Spleen (tissue), 11 donors: ENCODE results near the gene BTG2. TPM values are rescaled to one million over a fixed set of nuclear protein-coding genes. Genes with fewer than 3 reads are reported as not detected.

Experiments
- DNase-seq: peaks from one replicate; pipeline ENCODE4 v3.0.0-alpha.2; 2020
- H3K27ac ChIP-seq, 8 donors: fragments of 200-600 bp; sonication (generic) in 7 of 8; 1 replicate in 4 of 8; 2 replicates in 4 of 8; pipeline versions ENCODE4 v1.5.0 to v1.8.0; 2016 to 2021; ENCODE audit warnings: inconsistent platforms in 4 of 8, mild to moderate bottlenecking in 4 of 8, moderate library complexity in 1 of 8
- H3K27me3 ChIP-seq, 7 donors: fragments of 200-600 bp; sonication (generic) in 6 of 7; replicated peaks in 1 of 7; 1 replicate in 4 of 7; 2 replicates in 3 of 7; pipeline versions ENCODE4 v1.5.0 to v1.8.0; 2016 to 2021; ENCODE audit warnings: inconsistent platforms in 3 of 7, mild to moderate bottlenecking in 1 of 7
- H3K36me3 ChIP-seq, 6 donors: fragments of 200-600 bp; sonication (generic) in 5 of 6; 1 replicate in 4 of 6; 2 replicates in 2 of 6; pipeline versions ENCODE4 v1.5.0 to v1.8.0; 2016 to 2021; ENCODE audit warnings: inconsistent platforms in 2 of 6
- H3K4me1 ChIP-seq, 6 donors: fragments of 200-600 bp; sonication (generic) in 5 of 6; 1 replicate in 3 of 6; 2 replicates in 3 of 6; pipeline versions ENCODE4 v1.5.0 to v1.8.0; 2016 to 2021; ENCODE audit warnings: inconsistent platforms in 3 of 6
- H3K4me3 ChIP-seq, 8 donors: fragments of 200-600 bp; sonication (generic) in 7 of 8; 1 replicate in 4 of 8; 2 replicates in 4 of 8; pipeline versions ENCODE4 v1.5.0 to v1.8.0; 2016 to 2021; ENCODE audit warnings: inconsistent platforms in 4 of 8, mild to moderate bottlenecking in 4 of 8, moderate library complexity in 2 of 8
- H3K9me3 ChIP-seq, 8 donors: fragments of 200-600 bp; sonication (generic) in 7 of 8; 1 replicate in 4 of 8; 2 replicates in 4 of 8; pipeline versions ENCODE4 v1.5.0 to v1.8.0; 2016 to 2021; ENCODE audit warnings: inconsistent platforms in 4 of 8
- POLR2A ChIP-seq, 3 donors: fragments of 450-650 bp; IDR thresholded peaks; one replicate each; pipeline ENCODE4 v1.5.1; 2017; ENCODE audit warnings: antibody characterized with exemption in 3 of 3, mild to moderate bottlenecking in 1 of 3
- POLR2AphosphoS5 ChIP-seq, 3 donors: sonication (generic); formaldehyde crosslinking; IDR thresholded peaks; one replicate each; pipeline ENCODE4 v1.5.1; 2017; ENCODE audit warnings: antibody characterized with exemption in 3 of 3
- WGBS, 5 donors: extraction: QIAGEN DNeasy Blood & Tissue Kit in 3 of 5; methylation state at CpG; one replicate each; pipeline versions ENCODE4 v1.1.5 to v1.1.7; 2013 to 2018; 5-methylcytosine and 5-hydroxymethylcytosine counted together
- intact Hi-C: fragments of 100-400 bp; cut with DNase I; formaldehyde crosslinking; loops from one replicate; pipeline ENCODE4 v1.15.0; 2023; ENCODE audit warnings: low total_unique reads
- polyA plus RNA-seq, 3 donors: library from polyadenylated mRNA; stranded (reverse); fragments of 200-250 nt; gene quantifications; one replicate each; pipeline ENCODE4 v1.2.1, GENCODE V29; 2013
- total RNA-seq, 7 donors: library from RNA; depleted of rRNA in 3 of 7; stranded (reverse); fragments of >200 nt in 3 of 7; fragmentation: NEBNext Ultra II Directional in 4 of 7; extraction: Animal tissue kit (Norgen Biotek cat#: 25700) in 4 of 7; gene quantifications; one replicate each; pipeline versions ENCODE4 v1.1.0 to v1.2.1, GENCODE V29; 2016 to 2021
- TF ChIP-seq, protein P1 (sequence below), 11 experiments: fragments of 200-600 bp in 7 of 11; fragments of 450-650 bp in 4 of 11; sonication (generic) in 4 of 11; IDR thresholded peaks in 8 of 11; conservative IDR thresholded peaks in 3 of 11; 1 replicate in 7 of 11; 2 replicates in 4 of 11; pipeline versions ENCODE4 v1.4.0 to v1.8.0; 2016 to 2021; ENCODE audit warnings: antibody characterized with exemption in 11 of 11, inconsistent platforms in 4 of 11, mild to moderate bottlenecking in 1 of 11
- donor health status: healthy with polysubstance abuse.
- donor health status: DM: no; HTN: no; CAD: no; lungs with moderate emphysema.
- donor health status: DM: no; HTN: no; CAD: no.
- donor health status: Bipolar disorder and iron deficiency.
- donor health status: healthy.
- donor health status: DM: no; HTN: no; CAD: no.
- donor health status: DM: yes; HTN: yes; CAD: no.

Gene BTG2
- total and polyA plus RNA-seq, 10 donors, result 55.5 to 186 (median 124) TPM

DNA sequence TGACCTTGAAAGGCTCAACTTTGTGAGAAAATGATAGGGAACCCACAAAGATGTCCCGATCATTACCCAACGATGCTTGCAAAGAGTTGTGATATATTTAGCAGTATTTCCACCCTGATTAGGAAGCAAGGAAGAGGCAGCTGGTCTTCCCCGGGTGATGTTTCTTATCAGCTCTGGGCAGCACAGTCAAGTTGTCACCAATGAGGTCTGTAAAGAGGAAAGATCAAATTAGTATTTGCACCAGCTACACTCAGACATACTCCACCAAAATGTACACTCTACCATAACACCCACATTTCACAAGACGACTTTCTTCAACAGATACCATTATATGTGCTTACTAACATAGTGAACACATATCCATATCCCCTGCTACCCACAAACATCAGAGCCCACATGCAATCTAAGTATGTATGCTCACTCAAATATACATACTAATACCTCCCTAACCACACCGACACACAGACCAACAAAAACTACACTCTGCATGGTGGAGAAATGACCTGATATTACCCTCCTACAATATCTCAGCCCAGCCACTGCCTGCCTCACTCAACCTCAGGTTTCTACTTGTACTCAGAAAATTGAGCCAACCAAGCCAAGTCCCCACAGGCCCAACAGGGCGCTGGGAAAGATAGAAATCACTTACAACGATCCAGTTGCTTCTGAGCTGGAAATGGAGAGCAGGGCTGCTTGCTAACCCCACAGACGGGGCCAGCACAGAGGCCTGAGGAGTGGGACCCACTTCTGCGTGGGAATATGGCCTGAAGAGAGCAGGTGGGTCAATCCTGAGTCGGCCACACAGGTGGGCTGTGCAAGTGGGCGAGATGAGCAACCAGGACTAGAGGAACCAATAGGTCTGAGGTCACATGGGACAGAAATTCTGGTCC lies 4.6 kb upstream of the BTG2 start:
- WGBS, 5 donors, result 59 to 65% (median 63%) methylated on average over 11 of the region's 11 CpGs
- no peaks in the 10 kb centered on the region for H3K36me3 ChIP-seq
- H3K27ac ChIP-seq, result peak overlapping the region in 7 of 8 donors; percentile 51 to 100 (median 70)
- DNase-seq, result no peak
- no peaks in the 10 kb centered on the region for H3K9me3 ChIP-seq
- peaks cover 19 to 91% (median 64%) of the 10 kb centered on the region in 6 donors for H3K4me1 ChIP-seq
- H3K4me3 ChIP-seq, result no peak overlapping the region
- H3K27me3 ChIP-seq, result no peaks in the 10 kb centered on the region
- TF ChIP-seq POLR2AphosphoS5 (IDR thresholded peaks at IDR 0.05) (no peak), POLR2A (IDR thresholded peaks at IDR 0.05) (no peak)
- TF ChIP-seq, protein P1, sequence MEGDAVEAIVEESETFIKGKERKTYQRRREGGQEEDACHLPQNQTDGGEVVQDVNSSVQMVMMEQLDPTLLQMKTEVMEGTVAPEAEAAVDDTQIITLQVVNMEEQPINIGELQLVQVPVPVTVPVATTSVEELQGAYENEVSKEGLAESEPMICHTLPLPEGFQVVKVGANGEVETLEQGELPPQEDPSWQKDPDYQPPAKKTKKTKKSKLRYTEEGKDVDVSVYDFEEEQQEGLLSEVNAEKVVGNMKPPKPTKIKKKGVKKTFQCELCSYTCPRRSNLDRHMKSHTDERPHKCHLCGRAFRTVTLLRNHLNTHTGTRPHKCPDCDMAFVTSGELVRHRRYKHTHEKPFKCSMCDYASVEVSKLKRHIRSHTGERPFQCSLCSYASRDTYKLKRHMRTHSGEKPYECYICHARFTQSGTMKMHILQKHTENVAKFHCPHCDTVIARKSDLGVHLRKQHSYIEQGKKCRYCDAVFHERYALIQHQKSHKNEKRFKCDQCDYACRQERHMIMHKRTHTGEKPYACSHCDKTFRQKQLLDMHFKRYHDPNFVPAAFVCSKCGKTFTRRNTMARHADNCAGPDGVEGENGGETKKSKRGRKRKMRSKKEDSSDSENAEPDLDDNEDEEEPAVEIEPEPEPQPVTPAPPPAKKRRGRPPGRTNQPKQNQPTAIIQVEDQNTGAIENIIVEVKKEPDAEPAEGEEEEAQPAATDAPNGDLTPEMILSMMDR (IDR thresholded peaks at IDR 0.05 in 8 of 11, conservative IDR thresholded peaks at IDR 0.05 in 3 of 11), result no peak
- intact Hi-C loops, result no loop called here

DNA sequence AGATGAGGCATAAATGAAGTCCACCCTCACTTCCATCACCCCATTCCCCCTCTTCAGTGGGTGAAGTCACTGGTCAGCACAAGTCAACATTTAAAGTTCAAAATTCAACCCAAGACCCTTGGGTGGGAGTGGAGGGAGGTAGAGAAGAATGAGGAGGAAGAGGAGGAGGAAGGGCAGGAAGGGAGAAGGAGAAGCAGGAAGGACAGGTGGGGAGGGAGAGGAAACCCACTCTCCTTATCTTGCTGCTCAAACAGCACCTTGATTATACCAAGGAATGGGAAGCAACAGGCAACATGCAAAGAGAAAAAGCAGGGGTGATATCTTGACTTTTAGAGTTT lies 4.0 kb upstream of the BTG2 start:
- no peaks in the 10 kb centered on the region for H3K36me3 ChIP-seq
- no peak overlapping the region for H3K4me3 ChIP-seq
- DNase-seq, result no peak
- peak overlapping the region in 7 of 8 donors; percentile 51 to 100 (median 70) for H3K27ac ChIP-seq
- no peak for TF ChIP-seq POLR2AphosphoS5 (IDR thresholded peaks at IDR 0.05)
- TF ChIP-seq, protein P1 (IDR thresholded peaks at IDR 0.05 in 8 of 11, conservative IDR thresholded peaks at IDR 0.05 in 3 of 11), result no peak
- TF ChIP-seq POLR2A (IDR thresholded peaks at IDR 0.05), result no peak
- H3K9me3 ChIP-seq, result no peaks in the 10 kb centered on the region
- H3K27me3 ChIP-seq, result no peaks in the 10 kb centered on the region
- peaks cover 18 to 85% (median 58%) of the 10 kb centered on the region in 6 donors for H3K4me1 ChIP-seq
- intact Hi-C loops, result no loop called here

DNA sequence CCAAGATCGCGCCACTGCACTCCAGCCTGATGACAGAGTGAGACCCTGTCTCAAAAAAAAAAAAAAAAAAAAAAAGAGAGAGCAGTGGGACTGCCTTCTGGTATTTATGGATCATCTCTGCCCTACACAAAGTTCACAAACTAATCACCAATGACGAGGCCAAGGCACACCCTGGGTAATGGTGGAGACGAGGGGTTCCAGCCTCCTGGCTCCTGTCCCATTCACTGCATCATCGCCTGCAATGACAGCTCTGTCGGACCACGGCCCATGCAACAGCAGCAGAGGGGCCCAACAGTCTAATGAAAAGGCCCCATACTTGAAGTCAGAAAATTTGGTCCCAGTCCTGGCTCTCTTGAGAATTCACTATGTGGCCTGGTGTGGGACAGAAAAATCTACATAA lies 2.9 kb upstream of the BTG2 start:
- intact Hi-C loops, result no loop called here
- TF ChIP-seq POLR2AphosphoS5 (IDR thresholded peaks at IDR 0.05) (no peak), POLR2A (IDR thresholded peaks at IDR 0.05) (no peak)
- TF ChIP-seq, protein P1 (IDR thresholded peaks at IDR 0.05 in 8 of 11, conservative IDR thresholded peaks at IDR 0.05 in 3 of 11), result no peak
- WGBS, 5 donors, result 86 to 93% (median 91%) methylated on average over 5 to 7 of the region's 7 CpGs
- no peaks in the 10 kb centered on the region for H3K9me3 ChIP-seq
- H3K27ac ChIP-seq, result peak overlapping the region in 5 of 8 donors; percentile 42 to 100 (median 99)
- DNase-seq, result no peak
- H3K36me3 ChIP-seq, result peaks cover 0 to 9% (median 6%) of the 10 kb centered on the region in 6 donors
- peaks cover 18 to 82% (median 64%) of the 10 kb centered on the region in 6 donors for H3K4me1 ChIP-seq
- no peak overlapping the region for H3K4me3 ChIP-seq
- no peaks in the 10 kb centered on the region for H3K27me3 ChIP-seq

DNA sequence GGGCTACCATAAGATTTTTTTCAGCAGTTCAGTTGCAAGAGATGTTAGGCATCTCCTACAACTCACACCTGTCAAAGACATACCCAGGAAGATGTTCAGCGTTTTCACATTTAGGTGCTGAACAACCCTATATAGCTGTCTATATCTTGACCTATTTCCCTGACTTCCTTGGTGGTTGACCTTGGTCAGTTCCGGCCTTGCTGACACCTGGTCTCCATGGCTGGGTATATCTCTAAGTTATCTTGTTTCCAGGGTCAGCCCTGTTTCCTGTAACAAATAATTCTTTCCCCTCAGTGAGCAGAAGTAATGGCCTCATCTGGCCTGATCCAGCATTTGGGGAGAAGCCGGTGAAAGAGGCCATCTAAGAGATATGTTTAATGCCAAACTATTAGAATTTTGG lies 2.4 kb upstream of the BTG2 start:
- 70 to 86% (median 77%) methylated on average over 3 of the region's 3 CpGs for WGBS, 5 donors
- Histone ChIP-seq H3K9me3 (no peaks in the 10 kb centered on the region), H3K4me3 (no peak overlapping the region), H3K4me1 (peaks cover 23 to 82% (median 68%) of the 10 kb centered on the region in 6 donors), H3K27me3 (no peaks in the 10 kb centered on the region), H3K36me3 (peaks cover 0 to 13% (median 10%) of the 10 kb centered on the region in 6 donors), H3K27ac (peak overlapping the region in 5 of 8 donors; percentile 42 to 100 (median 99))
- DNase-seq, result no peak
- TF ChIP-seq POLR2A (IDR thresholded peaks at IDR 0.05) (no peak), POLR2AphosphoS5 (IDR thresholded peaks at IDR 0.05) (peak in 1 of 3 donors; percentile 39)
- TF ChIP-seq, protein P1 (IDR thresholded peaks at IDR 0.05 in 8 of 11, conservative IDR thresholded peaks at IDR 0.05 in 3 of 11), result no peak
- intact Hi-C loops, result no loop called here
